ENCODE results near the gene C7orf25.

DNA sequence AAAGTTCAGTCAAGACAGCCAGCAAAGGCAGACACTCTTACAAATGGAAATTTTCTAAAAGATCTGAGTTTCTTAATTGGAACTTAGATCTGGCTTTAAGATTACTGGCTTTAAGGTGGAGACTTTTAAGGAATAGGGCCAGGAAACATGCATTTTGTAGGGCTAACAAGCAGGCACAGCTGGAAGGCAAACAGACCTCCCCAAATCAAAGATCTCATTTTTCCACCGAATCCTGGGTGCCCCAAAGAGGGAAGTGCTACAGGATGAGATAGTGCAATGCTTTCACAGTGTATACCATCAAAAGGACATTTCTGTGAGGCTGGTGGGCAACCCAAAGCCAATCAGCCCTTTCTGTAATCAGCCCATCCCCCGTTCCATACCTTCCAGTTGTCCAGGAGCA, 47.7 kb upstream of the C7orf25 start:
- TF ChIP-seq, protein P1, sequence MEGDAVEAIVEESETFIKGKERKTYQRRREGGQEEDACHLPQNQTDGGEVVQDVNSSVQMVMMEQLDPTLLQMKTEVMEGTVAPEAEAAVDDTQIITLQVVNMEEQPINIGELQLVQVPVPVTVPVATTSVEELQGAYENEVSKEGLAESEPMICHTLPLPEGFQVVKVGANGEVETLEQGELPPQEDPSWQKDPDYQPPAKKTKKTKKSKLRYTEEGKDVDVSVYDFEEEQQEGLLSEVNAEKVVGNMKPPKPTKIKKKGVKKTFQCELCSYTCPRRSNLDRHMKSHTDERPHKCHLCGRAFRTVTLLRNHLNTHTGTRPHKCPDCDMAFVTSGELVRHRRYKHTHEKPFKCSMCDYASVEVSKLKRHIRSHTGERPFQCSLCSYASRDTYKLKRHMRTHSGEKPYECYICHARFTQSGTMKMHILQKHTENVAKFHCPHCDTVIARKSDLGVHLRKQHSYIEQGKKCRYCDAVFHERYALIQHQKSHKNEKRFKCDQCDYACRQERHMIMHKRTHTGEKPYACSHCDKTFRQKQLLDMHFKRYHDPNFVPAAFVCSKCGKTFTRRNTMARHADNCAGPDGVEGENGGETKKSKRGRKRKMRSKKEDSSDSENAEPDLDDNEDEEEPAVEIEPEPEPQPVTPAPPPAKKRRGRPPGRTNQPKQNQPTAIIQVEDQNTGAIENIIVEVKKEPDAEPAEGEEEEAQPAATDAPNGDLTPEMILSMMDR (IDR thresholded peaks at IDR 0.05): no peak
- TF ChIP-seq, protein P2, sequence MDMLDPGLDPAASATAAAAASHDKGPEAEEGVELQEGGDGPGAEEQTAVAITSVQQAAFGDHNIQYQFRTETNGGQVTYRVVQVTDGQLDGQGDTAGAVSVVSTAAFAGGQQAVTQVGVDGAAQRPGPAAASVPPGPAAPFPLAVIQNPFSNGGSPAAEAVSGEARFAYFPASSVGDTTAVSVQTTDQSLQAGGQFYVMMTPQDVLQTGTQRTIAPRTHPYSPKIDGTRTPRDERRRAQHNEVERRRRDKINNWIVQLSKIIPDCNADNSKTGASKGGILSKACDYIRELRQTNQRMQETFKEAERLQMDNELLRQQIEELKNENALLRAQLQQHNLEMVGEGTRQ (IDR thresholded peaks at IDR 0.05): no peak
- no peak for TF ChIP-seq POLR2AphosphoS2 (conservative IDR thresholded peaks at IDR 0.05; ENCODE audit: low read length)
- TF ChIP-seq POLR2A (IDR thresholded peaks at IDR 0.05; ENCODE audit: low read length): no peak
- no peak for TF ChIP-seq JUN (IDR thresholded peaks at IDR 0.05)
- TF ChIP-seq HDAC2 (IDR thresholded peaks at IDR 0.05): no peak
- no peak for TF ChIP-seq CEBPB (IDR thresholded peaks at IDR 0.05)
- TF ChIP-seq, protein P3, sequence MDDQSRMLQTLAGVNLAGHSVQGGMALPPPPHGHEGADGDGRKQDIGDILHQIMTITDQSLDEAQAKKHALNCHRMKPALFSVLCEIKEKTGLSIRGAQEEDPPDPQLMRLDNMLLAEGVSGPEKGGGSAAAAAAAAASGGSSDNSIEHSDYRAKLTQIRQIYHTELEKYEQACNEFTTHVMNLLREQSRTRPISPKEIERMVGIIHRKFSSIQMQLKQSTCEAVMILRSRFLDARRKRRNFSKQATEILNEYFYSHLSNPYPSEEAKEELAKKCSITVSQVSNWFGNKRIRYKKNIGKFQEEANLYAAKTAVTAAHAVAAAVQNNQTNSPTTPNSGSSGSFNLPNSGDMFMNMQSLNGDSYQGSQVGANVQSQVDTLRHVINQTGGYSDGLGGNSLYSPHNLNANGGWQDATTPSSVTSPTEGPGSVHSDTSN (IDR thresholded peaks at IDR 0.05): no peak
- TF ChIP-seq RAD21 (conservative IDR thresholded peaks at IDR 0.05 in 1 of 2, IDR thresholded peaks at IDR 0.05 in 1 of 2): no peak
